GM20000 (cell line): ENCODE measurements around the gene CIAPIN1.

Source experiments
- DNase-seq: peaks from one replicate; pipeline ENCODE4 v3.0.0; 2012; ENCODE audit warnings: low spot score
- TF ChIP-seq, protein P1 (sequence below): IDR thresholded peaks from 2 replicates; pipeline ENCODE4 v1.5.1; 2012; ENCODE audit warnings: mild to moderate bottlenecking, control low read depth; ENCODE audit errors: extremely low read depth, missing control alignments

CIAPIN1 gene

DNA sequence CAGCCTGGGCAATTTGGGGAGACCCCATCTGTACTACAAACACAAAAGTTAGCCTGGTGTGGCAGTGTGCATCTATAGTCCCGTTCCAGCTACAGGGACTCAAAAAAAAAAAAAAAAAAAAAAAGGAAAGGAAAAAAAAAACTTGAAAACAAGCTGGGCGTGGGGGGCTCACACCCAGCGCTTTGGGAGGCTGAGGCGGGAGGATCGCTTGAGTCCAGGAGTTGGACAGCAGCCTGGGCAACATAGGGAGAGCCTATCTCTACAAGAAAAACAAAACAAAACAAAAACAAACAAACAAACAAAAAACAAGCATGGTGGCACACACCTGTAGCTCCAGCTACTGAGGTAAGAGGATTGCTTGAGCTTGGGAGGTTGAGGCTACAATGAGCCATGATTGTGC lies 55.5 kb downstream of the CIAPIN1 start:
- DNase-seq = no peak
- TF ChIP-seq, protein P1, sequence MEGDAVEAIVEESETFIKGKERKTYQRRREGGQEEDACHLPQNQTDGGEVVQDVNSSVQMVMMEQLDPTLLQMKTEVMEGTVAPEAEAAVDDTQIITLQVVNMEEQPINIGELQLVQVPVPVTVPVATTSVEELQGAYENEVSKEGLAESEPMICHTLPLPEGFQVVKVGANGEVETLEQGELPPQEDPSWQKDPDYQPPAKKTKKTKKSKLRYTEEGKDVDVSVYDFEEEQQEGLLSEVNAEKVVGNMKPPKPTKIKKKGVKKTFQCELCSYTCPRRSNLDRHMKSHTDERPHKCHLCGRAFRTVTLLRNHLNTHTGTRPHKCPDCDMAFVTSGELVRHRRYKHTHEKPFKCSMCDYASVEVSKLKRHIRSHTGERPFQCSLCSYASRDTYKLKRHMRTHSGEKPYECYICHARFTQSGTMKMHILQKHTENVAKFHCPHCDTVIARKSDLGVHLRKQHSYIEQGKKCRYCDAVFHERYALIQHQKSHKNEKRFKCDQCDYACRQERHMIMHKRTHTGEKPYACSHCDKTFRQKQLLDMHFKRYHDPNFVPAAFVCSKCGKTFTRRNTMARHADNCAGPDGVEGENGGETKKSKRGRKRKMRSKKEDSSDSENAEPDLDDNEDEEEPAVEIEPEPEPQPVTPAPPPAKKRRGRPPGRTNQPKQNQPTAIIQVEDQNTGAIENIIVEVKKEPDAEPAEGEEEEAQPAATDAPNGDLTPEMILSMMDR = no peak

DNA sequence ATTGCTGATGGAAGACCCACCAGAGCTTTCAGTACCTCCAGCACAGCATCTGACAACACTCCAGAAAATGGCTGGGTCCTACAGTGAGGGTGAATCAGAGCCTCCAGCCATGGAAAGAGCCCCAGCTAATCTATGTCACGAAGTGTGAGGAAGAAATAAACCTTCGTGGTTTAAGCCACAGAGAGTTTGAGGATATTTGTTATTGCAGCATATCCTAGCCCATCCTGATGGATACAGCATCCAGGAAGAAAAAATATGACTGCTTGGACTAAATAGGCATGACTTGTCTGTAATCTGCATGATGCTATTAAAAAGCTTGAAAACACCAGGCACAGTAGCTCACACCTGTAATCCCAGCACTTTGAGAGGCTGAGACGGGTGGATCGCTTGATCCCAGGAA lies 55.9 kb downstream of the CIAPIN1 start:
- DNase-seq = no peak
- TF ChIP-seq, protein P1 = no peak

DNA sequence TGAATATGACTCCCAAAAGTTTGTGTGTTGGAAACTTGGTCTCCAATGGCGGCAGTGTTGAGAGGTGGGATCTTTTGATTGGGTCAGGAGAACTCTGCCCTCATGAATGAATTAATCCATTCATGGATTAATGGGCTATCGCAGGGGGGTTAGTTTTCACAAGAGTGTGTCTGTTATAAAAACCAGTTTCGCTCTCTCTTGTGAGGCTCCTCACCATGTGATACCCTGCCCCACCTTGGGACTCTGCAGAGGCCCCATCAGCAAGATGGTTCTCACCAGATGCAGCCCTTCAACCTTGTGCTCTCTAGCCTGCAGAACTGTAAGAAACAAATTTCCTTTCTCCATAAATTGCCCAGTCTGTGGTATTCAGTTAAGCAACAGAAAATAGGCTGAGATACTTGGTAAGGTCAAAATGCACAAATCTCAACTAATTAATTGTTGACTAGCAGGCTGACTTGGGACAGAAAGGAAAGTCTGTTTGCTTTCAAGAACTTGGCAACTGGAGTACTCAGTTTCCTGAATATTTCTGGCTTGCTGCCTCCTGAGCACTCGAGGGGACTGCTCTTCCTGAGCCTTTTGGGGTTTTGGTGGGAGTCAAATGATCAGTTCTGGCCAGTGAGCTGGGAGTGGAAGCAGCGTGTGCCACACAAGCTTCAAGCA lies 56.4 kb downstream of the CIAPIN1 start:
- TF ChIP-seq, protein P1 = no peak
- no peak for DNase-seq

DNA sequence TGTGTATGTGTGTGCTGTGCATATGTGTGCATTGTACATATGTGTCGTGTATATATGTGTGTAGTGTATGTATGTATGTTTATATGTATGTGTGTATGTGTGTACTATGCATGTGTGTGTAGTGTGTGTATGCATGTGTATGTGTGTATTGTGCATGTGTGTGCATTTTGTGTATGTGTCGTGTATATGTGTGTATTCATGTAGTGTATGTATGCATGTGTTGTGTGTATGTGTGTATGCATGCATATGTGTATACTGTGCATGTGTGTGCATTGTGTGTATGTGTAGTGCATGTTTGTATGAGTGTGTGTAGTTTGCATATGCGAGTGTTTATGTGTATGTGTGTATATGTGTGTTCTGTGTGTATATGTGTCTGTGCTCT lies 58.1 kb downstream of the CIAPIN1 start:
- TF ChIP-seq, protein P1 = no peak
- no peak for DNase-seq

DNA sequence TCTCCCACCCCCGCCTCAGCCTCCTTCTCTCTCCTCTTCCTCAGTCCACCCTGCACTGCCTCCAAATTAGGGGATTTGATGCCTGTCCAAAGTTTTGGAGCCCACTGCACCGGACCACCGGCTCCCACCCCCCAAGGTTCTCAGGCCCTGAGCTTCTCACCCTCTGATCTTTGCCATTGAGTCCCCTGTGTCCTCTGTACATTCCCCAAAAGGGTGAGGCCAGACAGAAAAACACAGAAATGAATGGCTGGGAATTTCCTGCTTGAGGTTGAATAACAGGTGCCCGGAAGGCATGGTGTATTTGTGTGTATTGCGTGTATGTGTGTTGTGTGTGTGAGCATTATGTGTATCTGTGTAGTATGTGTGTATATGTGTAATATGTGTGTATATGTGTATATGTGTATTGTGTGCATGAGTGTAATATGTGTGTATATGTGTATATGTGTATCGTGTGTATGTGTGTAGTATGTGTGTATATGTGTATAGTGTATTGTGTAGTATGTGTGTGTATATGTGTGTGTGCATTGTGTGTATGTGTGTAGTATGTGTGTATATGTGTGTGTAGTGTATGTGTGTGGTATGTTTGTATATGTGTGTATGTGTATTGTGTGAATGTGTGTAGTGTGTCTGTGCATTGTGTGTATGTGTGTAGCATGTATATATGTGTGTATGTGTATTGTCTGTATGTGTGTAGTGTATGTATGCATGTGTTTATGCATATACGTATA lies 58.7 kb downstream of the CIAPIN1 start:
- DNase-seq = peak; percentile 49
- TF ChIP-seq, protein P1 = no peak

DNA sequence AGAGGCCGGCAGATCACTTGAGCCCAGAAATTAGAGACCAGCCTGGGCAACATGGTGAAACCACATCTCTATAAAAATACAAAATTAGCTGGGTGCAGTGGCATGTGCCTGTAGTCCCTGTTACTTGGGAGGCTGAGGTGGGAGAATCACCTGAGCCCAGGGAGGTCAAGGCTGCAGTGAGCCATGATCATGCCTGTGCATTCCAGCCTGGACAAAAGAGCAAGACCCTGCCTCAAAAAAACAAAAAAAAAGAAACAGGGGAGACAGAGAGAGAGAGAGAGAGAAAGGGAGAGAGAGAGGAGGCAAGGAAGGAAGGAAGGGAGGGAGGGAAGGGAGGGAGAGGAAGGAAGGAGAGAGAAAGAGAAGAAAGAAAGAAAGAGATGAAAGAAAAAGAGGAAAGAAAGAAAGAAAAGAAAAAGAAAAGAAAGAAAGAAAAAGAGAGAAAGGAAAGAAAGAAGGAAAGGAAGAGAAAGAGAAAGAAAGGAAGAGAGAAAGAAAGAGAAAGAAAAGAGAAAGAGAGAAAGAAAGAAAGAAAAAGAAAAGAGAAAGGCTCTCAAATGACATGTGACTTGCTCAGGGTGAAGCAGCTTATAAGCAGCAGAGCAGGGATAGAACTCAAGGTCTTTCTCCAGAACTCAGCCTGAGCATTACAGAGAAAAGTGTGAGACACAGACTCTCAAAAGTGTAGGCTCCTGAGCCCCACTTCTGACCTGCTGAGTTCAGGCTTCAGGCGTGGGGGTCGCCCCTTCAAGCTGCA lies 59.4 kb downstream of the CIAPIN1 start:
- DNase-seq = peak; percentile 49
- TF ChIP-seq, protein P1 = no peak

DNA sequence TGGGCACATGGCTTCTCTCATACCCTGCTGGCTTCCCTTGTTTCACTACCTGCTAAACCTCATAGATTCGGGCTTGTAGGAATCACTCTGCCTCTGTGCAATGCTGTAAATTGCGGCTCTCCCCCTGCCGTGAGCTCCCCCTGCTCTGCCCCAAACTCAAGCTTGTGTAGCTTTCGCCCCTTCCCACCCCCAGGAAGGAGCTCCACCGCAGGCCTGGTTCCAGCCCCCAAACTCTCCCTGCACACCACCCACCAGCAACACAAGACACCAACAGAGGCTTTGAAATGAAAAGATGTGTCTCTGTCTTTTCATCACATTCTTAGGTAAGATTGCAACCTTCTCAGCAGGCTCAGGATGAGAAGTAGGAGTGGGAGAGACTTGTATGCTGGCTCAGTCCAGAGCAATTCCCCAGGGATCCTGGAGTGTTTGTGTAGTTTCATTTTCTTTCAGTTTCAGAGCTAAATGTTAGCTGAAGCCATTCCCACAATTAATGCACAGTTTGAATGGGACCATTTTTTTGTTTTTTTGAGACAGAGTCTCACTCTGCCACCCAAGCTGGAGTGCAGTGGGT lies 60.7 kb downstream of the CIAPIN1 start:
- no peak for DNase-seq

More for the DNA sequence above, 60.7 kb downstream of the CIAPIN1 start:
- TF ChIP-seq, protein P1 = no peak
